Activated gamma-delta T cell treated with anti-CD3 and anti-CD28 coated beads, Interleukin-2, amount 50 U/mL, for 16 hours (primary cell): ENCODE measurements around the gene TYR.
"Not testable (repeated sequence)": the region's sequence is repeated elsewhere in the genome, so short reads cannot be mapped to it uniquely, and the experiment has no call there.

Experiments
- DNase-seq: peaks from one replicate; pipeline ENCODE4 v3.0.0-alpha.2; 2020; ENCODE audit warnings: low read depth

Gene TYR

DNA sequence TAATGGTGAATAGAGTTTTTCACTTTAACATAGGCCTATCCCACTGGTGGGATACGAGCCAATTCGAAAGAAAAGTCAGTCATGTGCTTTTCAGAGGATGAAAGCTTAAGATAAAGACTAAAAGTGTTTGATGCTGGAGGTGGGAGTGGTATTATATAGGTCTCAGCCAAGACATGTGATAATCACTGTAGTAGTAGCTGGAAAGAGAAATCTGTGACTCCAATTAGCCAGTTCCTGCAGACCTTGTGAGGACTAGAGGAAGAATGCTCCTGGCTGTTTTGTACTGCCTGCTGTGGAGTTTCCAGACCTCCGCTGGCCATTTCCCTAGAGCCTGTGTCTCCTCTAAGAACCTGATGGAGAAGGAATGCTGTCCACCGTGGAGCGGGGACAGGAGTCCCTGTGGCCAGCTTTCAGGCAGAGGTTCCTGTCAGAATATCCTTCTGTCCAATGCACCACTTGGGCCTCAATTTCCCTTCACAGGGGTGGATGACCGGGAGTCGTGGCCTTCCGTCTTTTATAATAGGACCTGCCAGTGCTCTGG lies at the start of gene TYR:
Gene TYR (plus strand): TSS at position 185 of the 541 bp plus-strand sequence. CDS start 79 bp downstream, at position 264.
- DNase-seq = no peak

DNA sequence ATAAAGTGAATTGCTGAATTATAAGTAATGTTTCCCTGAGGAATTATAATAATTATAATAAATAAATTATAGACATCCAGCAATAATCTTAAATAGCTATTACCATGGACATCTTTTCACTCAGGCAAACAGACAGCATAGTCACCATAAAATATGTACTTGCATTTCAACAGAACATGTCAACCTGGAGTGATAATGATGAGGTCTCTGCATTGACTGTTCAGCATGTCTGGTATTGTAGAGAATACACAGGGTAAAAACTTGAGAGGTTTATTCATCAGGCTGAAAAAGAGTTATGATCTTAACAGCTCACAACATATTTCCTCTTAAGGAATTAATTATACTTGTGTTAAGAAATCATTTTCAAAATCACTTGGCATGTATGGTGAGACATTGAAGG lies 41.1 kb upstream of the TYR start:
- DNase-seq = no peak

- no peak for DNase-seq
These were observed 30.4 kb upstream of the TYR start for GRCh38 chr11:89147229-89147628.

DNA sequence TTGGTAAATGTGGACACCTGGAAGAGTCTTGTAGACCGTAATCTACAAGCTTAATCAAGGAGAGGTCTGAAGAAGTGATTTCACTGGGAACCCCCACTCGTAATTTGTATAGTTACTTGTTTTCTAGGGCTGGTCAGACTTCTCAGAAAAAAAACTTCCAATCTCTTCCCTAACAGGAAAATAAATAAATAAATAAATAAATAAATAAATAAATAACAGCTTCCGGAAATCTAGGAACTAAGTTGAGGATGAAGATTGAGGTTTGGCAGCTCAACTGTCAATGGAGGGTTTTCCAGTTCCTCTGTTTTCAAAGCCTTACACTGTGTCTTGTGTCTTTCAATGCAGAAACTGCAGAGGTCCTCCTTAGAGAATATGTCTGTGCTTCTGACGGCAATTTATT lies 17.7 kb upstream of the TYR start:
- no peak for DNase-seq

GRCh38 chr11:89161949-89162348 lies 15.7 kb upstream of the TYR start:
- DNase-seq = no peak

- DNase-seq = no peak
These were observed 14.0 kb upstream of the TYR start for GRCh38 chr11:89163686-89164085.

DNA sequence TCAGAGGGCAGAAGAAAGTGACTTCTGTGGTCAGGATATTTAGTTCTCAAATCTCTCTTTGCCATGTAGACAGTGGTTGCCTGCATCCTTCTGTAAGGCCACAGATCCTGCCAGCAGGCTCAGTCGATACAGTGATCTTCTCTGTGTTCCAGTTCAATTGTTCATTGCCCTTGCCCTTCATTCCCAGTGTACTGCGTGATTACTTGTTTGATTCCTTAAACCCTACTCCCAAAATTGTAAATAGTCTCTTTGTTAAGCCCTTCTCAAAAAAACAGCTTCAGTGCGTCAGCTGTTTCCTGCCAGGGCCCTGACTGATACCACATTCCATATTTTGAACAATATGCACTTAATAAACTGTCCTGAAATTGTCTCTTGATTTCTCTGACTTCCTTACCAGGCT lies 9.3 kb upstream of the TYR start:
- DNase-seq = no peak

DNA sequence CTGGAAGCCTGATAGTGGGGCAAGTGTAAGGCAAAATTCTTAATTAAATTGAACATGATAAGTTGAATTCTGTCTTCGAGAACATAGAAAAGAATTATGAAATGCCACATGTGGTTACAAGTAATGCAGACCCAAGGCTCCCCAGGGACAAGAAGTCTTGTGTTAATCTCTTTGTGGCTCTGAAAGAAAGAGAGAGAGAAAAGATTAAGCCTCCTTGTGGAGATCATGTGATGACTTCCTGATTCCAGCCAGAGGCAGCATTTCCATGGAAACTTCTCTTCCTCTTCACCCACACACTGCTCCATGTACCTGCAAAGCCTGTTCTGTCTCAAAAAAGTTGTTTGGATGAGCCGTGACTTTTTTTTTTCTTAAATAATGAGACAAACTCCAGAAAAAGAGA lies 1.9 kb upstream of the TYR start:
- no peak for DNase-seq

DNA sequence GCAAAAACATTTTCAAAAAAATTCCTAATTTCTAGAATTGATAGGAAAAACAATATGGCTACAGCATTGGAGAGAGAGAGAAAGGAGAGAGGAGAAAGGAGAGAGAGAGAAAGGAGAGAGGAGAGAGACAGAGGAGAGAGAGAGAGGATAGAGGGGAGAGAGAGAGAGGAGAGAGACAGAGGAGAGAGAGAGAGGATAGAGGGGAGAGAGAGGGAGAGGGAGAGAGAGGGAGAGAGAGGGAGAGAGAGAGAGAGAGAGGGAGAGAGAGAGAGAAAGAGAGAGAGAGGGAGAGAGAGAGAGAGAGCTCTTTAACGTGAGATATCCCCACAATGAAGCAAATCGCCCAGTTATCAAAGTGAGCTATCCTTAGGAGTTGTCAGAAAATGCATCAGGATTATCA lies 737 bp upstream of the TYR start:
- DNase-seq = no peak

- DNase-seq = no peak
These were observed 3.4 kb downstream of the TYR start for GRCh38 chr11:89181111-89181510.

- DNase-seq = no peak
These were observed 5.3 kb downstream of the TYR start for GRCh38 chr11:89182773-89183518.

DNA sequence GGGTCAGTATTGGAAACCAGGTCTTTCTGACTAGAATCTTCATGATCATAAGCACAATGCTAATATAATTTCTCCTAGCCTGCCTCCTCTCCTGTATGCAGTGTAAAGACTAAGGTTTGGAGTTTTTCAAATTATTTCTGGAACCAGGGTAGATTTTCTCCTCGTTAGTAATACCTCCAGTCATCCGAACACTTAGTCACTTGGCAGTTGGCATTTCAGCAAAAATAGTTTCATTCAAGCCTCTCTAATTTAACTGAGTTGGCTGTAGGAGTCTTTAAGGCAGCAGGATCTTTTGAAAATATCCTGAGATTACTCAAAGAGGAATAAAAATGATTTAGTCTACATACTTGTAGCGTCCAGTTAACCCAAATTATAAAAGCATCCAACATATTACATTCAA lies 6.3 kb downstream of the TYR start:
- DNase-seq = no peak

- no peak for DNase-seq
These were observed 12.1 kb downstream of the TYR start for GRCh38 chr11:89189776-89190175.

DNA sequence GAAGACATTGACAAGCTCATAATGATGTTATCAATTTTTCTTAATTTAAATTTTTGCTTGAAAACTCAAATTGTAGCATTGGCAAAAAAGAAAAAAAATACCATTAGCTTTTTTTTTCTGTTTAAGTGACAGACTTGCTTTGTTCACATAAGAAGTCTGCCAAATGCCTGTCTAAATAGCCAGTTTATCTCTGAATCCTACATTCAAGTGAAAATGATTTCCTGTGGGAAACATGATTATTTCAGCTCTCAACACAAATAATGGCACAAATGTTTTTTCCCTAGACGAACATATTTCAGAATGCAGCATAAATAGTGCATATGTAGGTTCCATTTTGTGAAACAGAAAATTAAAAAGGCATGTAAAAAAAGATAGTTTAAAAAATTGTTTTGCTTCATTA lies 23.5 kb downstream of the TYR start:
- no peak for DNase-seq

DNA sequence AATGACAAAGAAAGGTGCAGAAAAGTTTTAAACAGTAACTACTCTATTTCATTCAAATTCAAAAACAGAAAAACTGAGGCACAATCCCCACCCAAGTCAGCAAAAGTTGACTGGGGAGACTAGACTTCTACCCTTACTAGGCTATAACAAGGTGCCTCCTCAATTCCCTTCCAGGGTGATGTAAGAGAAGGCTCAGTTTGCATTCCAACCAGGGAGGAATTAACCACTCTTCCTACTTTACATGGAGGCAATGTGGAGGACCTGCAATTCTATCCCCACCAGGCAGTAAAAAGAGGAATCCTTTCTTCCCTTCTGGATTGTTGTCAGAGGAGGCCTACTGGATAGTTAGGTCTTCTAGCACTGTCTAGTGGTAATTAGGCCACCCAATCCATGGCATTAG lies 26.1 kb downstream of the TYR start:
- no peak for DNase-seq

- no peak for DNase-seq
These were observed 27.7 kb downstream of the TYR start for GRCh38 chr11:89205378-89205777.

DNA sequence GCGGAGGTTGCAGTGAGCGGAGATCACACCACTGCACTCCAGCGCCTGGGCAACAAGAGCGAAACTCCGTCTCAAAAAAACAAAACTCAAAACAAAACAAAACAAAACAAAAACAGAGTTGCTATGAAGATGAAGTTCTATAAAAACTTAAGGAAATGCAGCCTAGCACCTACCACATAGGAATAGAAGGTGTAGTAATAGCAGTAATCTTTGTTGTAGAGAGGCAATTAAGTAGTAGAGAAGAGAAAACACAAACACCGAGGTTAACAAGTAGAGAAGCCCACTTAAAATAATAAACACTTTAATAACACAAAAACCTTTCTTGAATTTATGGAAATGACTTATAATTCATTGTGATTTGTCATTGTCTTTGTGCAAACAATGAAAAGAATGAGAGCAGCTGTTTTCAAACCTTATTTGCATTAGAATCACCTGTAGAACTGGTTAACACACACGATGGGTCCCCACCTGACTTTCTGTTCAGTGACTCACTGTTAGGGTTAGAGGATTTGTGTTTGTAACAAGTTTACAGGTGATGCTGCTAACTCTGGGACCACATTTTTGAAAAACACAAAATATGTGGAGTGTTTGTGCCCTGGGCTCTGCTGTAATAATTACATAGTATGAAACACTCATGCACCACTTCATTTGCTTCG lies 43.1 kb downstream of the TYR start:
- DNase-seq = no peak

DNA sequence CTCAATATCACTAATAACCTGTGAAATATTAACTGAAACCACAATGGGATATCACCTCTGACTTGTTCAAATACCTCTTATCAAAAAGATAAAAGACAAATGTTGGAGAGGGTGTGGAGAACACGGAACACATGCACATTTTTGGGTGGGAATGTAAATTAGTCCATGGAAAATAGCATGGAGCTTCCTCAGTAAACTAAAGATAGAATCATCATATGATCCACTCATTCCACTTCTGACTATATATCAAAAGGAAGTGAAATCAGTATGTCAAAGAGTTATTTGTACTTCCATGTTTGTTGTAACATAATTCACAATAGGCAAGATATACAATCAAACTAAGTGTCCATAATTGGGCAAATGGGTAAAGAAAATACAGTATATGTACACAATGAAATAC lies 57.4 kb downstream of the TYR start:
- DNase-seq = no peak

GRCh38 chr11:89235976-89236375 lies 58.3 kb downstream of the TYR start:
- no peak for DNase-seq

- not testable (repeated sequence) for DNase-seq
These were observed 69.3 kb downstream of the TYR start for GRCh38 chr11:89247007-89247406.

- DNase-seq = no peak
These were observed 71.5 kb downstream of the TYR start for GRCh38 chr11:89249196-89249595.

DNA sequence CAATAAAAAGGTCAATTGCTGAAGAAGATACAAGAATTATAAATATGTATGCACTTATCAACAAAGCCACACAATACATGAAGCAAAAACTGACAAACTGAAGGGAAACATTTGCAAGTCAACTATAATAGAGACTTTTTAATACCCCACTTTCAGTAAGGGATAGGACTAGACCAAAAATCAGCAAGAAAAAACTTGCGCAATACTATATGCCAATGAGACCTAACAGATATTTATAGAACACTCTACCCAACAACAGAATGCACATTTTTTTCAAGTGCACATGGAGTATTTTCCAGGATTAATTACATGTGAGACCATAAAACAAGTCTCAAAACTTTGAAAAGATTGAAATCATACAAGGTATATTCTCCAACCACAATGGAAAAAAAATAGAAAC lies 83.8 kb downstream of the TYR start:
- DNase-seq = not testable (repeated sequence)

DNA sequence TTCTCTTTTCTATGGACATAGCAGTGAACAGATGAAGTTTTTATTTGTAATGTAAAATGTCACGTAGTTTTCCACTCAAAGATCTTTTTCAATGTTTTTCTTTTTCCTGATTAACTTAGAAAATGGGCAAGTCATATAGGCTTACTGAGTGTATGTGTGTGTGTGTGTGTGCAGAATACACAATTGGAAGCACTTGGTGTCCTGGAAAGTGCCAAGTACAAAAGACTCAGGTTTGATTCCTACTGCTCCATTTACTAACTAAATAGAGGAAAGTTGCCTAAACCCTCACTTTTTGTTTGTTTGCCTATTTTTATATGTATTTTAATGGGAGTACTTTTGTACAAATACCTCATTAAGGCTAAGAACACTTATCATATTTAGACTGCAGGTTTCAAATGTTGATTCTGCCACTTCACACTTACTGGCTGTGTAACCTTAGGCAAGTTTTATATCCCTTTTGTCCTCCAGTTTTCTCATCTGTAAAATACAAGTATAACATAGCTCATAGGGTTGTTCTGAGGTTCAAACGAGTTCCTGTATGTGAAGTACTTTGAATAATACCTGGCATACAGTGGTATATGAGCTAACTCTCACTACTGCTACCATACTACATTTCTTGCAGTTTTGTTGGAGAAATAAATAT lies 90.1 kb downstream of the TYR start:
- no peak for DNase-seq
